HepG2 (cell line): ENCODE data around the gene SULT6B1. TPM values are rescaled to one million over a fixed set of nuclear protein-coding genes. Genes with fewer than 3 reads are reported as not detected.

ENCODE experiments used
- BRD4 ChIP-seq: sonication (generic); formaldehyde crosslinking; IDR thresholded peaks from 2 replicates; pipeline ENCODE4 v1.4.0; 2020; ENCODE audit warnings: missing genetic modification reagents
- CREBL2 ChIP-seq: sonication (generic); formaldehyde crosslinking; IDR thresholded peaks from 2 replicates; pipeline ENCODE4 v1.8.1; 2023; ENCODE audit warnings: missing genetic modification reagents, mild to moderate bottlenecking, borderline replicate concordance
- DMAP1 ChIP-seq: IDR thresholded peaks from 2 replicates; pipeline ENCODE4 v1.6.1; 2016
- ETV6 ChIP-seq: sonication (generic); formaldehyde crosslinking; conservative IDR thresholded peaks from 2 replicates; pipeline ENCODE4 v1.4.0; 2020; ENCODE audit warnings: missing genetic modification reagents
- HNRNPL ChIP-seq: fragments of 200-400 bp; formaldehyde crosslinking; IDR thresholded peaks from 2 replicates; pipeline ENCODE4 v1.6.1; 2017; ENCODE audit warnings: mild to moderate bottlenecking, low read depth, low read length
- JUNB ChIP-seq: sonication (generic); formaldehyde crosslinking; IDR thresholded peaks from 2 replicates; pipeline ENCODE4 v1.8.0; 2022; ENCODE audit warnings: missing genetic modification reagents, mild to moderate bottlenecking, borderline replicate concordance
- KAT2B ChIP-seq: fragments of 150-350 bp; IDR thresholded peaks from 2 replicates; pipeline ENCODE4 v1.6.1; 2014; ENCODE audit warnings: low read depth, low read length, borderline replicate concordance
- MAFF ChIP-seq: IDR thresholded peaks from 2 replicates; pipeline ENCODE4 v1.6.1; 2011; ENCODE audit warnings: low read depth, low read length, improper control_type of control experiment
- MEIS2 ChIP-seq: sonication (generic); formaldehyde crosslinking; IDR thresholded peaks from 2 replicates; pipeline ENCODE4 v1.9.0; 2021; ENCODE audit warnings: mild to moderate bottlenecking, missing genetic modification reagents
- MLXIP ChIP-seq: sonication (generic); formaldehyde crosslinking; IDR thresholded peaks from 2 replicates; pipeline ENCODE4 v1.9.0; 2021; ENCODE audit warnings: missing genetic modification reagents, borderline replicate concordance
- MXD4 ChIP-seq: IDR thresholded peaks from 2 replicates; pipeline ENCODE4 v1.6.1; 2016; ENCODE audit warnings: mild to moderate bottlenecking, missing biosample characterization, missing genetic modification reagents
- SOX13 ChIP-seq, 3 experiments: fragments of 450-650 bp in 1 of 3; sonication (generic) in 1 of 3; formaldehyde crosslinking in 1 of 3; IDR thresholded peaks in 2 of 3; conservative IDR thresholded peaks in 1 of 3; 2 replicates each; pipeline versions ENCODE4 v1.5.0 to v1.6.1; 2016 to 2020; ENCODE audit warnings: antibody characterized with exemption in 1 of 3, mild to moderate bottlenecking in 1 of 3, missing compliant biosample characterization in 1 of 3, missing genetic modification reagents in 1 of 3, moderate library complexity in 1 of 3
- SP2 ChIP-seq: sonication (generic); formaldehyde crosslinking; IDR thresholded peaks from 2 replicates; pipeline ENCODE4 v1.5.1; 2020; ENCODE audit warnings: mild to moderate bottlenecking, missing genetic modification reagents
- TBL1XR1 ChIP-seq: fragments of 150-350 bp; IDR thresholded peaks from 2 replicates; pipeline ENCODE4 v1.6.1; 2014; ENCODE audit warnings: borderline replicate concordance, low read length; ENCODE audit not compliant: partially characterized antibody
- TERF1 ChIP-seq: sonication (generic); formaldehyde crosslinking; IDR thresholded peaks from 2 replicates; pipeline ENCODE4 v1.8.0; 2022; ENCODE audit warnings: mild to moderate bottlenecking, missing genetic modification reagents, moderate library complexity
- ZBTB25 ChIP-seq: IDR thresholded peaks from 2 replicates; pipeline ENCODE4 v1.6.1; 2018; ENCODE audit warnings: missing genetic modification reagents
- ZNF34 ChIP-seq: sonication (generic); formaldehyde crosslinking; IDR thresholded peaks from 2 replicates; pipeline ENCODE4 v1.4.0; 2020; ENCODE audit warnings: mild to moderate bottlenecking, missing genetic modification reagents, borderline replicate concordance
- ZNF639 ChIP-seq: conservative IDR thresholded peaks from 2 replicates; pipeline ENCODE4 v1.6.1; 2018; ENCODE audit warnings: missing genetic modification reagents
- ZNF691 ChIP-seq: sonication (generic); formaldehyde crosslinking; IDR thresholded peaks from 2 replicates; pipeline ENCODE4 v1.4.0; 2020; ENCODE audit warnings: missing genetic modification reagents, low read depth, mild to moderate bottlenecking, borderline replicate concordance
- ZNF768 ChIP-seq: sonication (generic); formaldehyde crosslinking; IDR thresholded peaks from 2 replicates; pipeline ENCODE4 v1.4.0; 2020; ENCODE audit warnings: missing genetic modification reagents
- ZSCAN12 ChIP-seq: sonication (generic); formaldehyde crosslinking; IDR thresholded peaks from 2 replicates; pipeline ENCODE4 v1.9.0; 2021; ENCODE audit warnings: mild to moderate bottlenecking, missing genetic modification reagents
- polyA plus RNA-seq, 8 experiments: library from polyadenylated mRNA; depleted of rRNA in 3 of 8; stranded (reverse) in 7 of 8; unstranded in 1 of 8; fragments of >200 nt; fragmentation: Illumina TruSeq in 4 of 8; extraction: Trizol in 4 of 8; gene quantifications; 2 replicates each; pipeline versions ENCODE4 v1.2.1 to v1.2.3, GENCODE V29; 2011 to 2016; ENCODE audit warnings: low read depth in 4 of 8, missing spikeins in 1 of 8, mixed read lengths in 1 of 8; ENCODE audit not compliant: insufficient read depth in 1 of 8
- total RNA-seq, 5 experiments: library from RNA; depleted of rRNA; stranded (reverse); fragments of >200 nt; fragmentation: Illumina TruSeq; extraction: Trizol; gene quantifications; 2 replicates each; pipeline ENCODE4 v1.2.3, GENCODE V29; 2016; ENCODE audit warnings: low read depth in 1 of 5

Gene SULT6B1
- total and polyA plus RNA-seq, 2 of the 13 experiments (the other 11 are each of a cell fraction or from before 2014, with no cell fraction given) = not detected

GRCh38 chr2:37196320-37197195 lies 8.1 kb upstream of the SULT6B1 start, which contains the start of gene CEBPZOS (continued):
- TF ChIP-seq ZNF639 (CRISPR knock-in tag) (peak; percentile 83), ZSCAN12 (CRISPR knock-in tag) (0 out of 2 replicates have a peak, but pooled peaks have one; percentile 50), JUNB (no peak), MXD4 (CRISPR knock-in tag) (no peak; the same call in 1 of the 2 replicates), ZBTB25 (CRISPR knock-in tag) (peak; percentile 68), TBL1XR1 (peak; percentile 54), DMAP1 (CRISPR knock-in tag) (peak; percentile 94), ZNF691 (peak; percentile 94), TERF1 (CRISPR knock-in tag) (no peak; the same call in 1 of the 2 replicates), ZNF768 (CRISPR knock-in tag) (peak; percentile 82), CREBL2 (CRISPR knock-in tag) (peak; percentile 64; the same call in 1 of the 2 replicates), SOX13 (IDR thresholded peaks at IDR 0.05) (peak; percentile 50; the same call in 1 of the 2 replicates), SOX13 (CRISPR knock-in tag; conservative IDR thresholded peaks at IDR 0.05 in 1 of 2, IDR thresholded peaks at IDR 0.05 in 1 of 2) (no peak), MAFF (no peak), MLXIP (CRISPR knock-in tag) (peak; percentile 34; the same call in 1 of the 2 replicates), BRD4 (CRISPR knock-in tag) (peak; percentile 90), ZNF34 (CRISPR knock-in tag) (no peak), MEIS2 (CRISPR knock-in tag) (peak; percentile 10), SP2 (CRISPR knock-in tag) (peak; percentile 62; the same call in 1 of the 2 replicates), KAT2B (no peak), ETV6 (CRISPR knock-in tag) (peak; percentile 35), HNRNPL (no peak)
